MCF 10A (cell line): Measurements from ENCODE around the gene XKR7. TPM values are rescaled to one million over a fixed set of nuclear protein-coding genes. Genes with fewer than 3 reads are reported as not detected.

ENCODE experiments used
- BruUV-seq: library from RNA; stranded (reverse); fragments of 400-500 nt; replicated peaks from 2 replicates; lab custom pipeline; 2021; lab: Mats Ljungman, UMichigan
- CTCF ChIA-PET: fragments of 300-600 bp; sonication (Branson Sonifier 250); formaldehyde crosslinking; extraction: SDS; loops from one replicate; lab custom pipeline; 2021; ENCODE audit warnings: antibody characterized with exemption, inconsistent platforms; lab: Yijun Ruan, JAX
- POLR2A ChIA-PET: fragments of 300-600, 350-650 bp; sonication (Branson Sonifier 250); formaldehyde crosslinking; extraction: SDS; loops from one replicate; lab custom pipeline; 2020; ENCODE audit warnings: antibody characterized with exemption, inconsistent platforms; lab: Yijun Ruan, JAX
- DNase-seq: peaks from one replicate; pipeline ENCODE4 v3.0.0-alpha.2; 2018; ENCODE audit not compliant: unreplicated experiment
- H3K27ac Mint-ChIP-seq: one replicate; pipeline ENCODE4 v1.8.0; 2022; ENCODE audit warnings: mild to moderate bottlenecking, low read depth, mixed read lengths; ENCODE audit not compliant: unreplicated experiment
- H3K27me3 Mint-ChIP-seq: one replicate; pipeline ENCODE4 v1.8.0; 2022; ENCODE audit warnings: mixed read lengths; ENCODE audit not compliant: insufficient read depth, unreplicated experiment
- H3K36me3 Mint-ChIP-seq: one replicate; pipeline ENCODE4 v1.8.0; 2022; ENCODE audit warnings: mild to moderate bottlenecking, moderate library complexity, mixed read lengths; ENCODE audit not compliant: insufficient read depth, unreplicated experiment
- H3K4me1 Mint-ChIP-seq: one replicate; pipeline ENCODE4 v1.8.0; 2022; ENCODE audit warnings: mixed read lengths; ENCODE audit not compliant: insufficient read depth, unreplicated experiment
- H3K4me3 Mint-ChIP-seq: one replicate; pipeline ENCODE4 v1.8.0; 2022; ENCODE audit warnings: mild to moderate bottlenecking, moderate library complexity, mixed read lengths; ENCODE audit not compliant: unreplicated experiment
- H3K9me3 Mint-ChIP-seq: one replicate; pipeline ENCODE4 v1.8.0; 2022; ENCODE audit warnings: mixed read lengths; ENCODE audit not compliant: unreplicated experiment
- CTCF ChIP-seq: fragments of 200-600 bp; IDR thresholded peaks from one replicate; pipeline ENCODE4 v1.8.0; 2022; ENCODE audit warnings: antibody characterized with exemption, mild to moderate bottlenecking; ENCODE audit not compliant: unreplicated experiment
- intact Hi-C: fragments of 100-400 bp; cut with micrococcal nuclease; formaldehyde crosslinking; loops from 2 replicates; pipeline ENCODE4 v1.14.1; 2022
- total RNA-seq: library from RNA; stranded (reverse); gene quantifications from 2 replicates; pipeline ENCODE4 v1.2.3, GENCODE V29; 2022

Gene XKR7
- total RNA-seq, 1 experiment from 2014 or later, result not detected

DNA sequence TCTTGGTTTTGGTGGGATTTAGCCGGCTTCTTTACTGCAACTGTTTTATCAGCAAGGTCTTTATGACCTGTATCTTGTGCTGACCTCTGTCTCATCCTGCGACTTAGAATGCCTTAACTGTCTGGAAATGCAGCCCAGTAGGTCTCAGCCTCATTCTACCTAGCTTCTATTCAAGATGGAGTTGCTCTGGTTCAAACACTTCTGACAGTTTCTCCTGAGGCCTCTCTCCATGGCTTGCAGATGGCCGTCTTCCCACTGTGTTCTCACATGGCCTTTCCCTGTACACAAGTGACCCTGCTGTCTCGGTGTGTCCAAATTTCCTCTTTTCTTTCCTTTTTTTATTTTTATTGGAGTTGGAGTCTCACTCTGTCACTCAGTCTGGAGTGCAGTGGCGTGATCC is 38.1 kb downstream of the XKR7 start:
- no peaks in the 10 kb centered on the region for H3K36me3 Mint-ChIP-seq

DNA sequence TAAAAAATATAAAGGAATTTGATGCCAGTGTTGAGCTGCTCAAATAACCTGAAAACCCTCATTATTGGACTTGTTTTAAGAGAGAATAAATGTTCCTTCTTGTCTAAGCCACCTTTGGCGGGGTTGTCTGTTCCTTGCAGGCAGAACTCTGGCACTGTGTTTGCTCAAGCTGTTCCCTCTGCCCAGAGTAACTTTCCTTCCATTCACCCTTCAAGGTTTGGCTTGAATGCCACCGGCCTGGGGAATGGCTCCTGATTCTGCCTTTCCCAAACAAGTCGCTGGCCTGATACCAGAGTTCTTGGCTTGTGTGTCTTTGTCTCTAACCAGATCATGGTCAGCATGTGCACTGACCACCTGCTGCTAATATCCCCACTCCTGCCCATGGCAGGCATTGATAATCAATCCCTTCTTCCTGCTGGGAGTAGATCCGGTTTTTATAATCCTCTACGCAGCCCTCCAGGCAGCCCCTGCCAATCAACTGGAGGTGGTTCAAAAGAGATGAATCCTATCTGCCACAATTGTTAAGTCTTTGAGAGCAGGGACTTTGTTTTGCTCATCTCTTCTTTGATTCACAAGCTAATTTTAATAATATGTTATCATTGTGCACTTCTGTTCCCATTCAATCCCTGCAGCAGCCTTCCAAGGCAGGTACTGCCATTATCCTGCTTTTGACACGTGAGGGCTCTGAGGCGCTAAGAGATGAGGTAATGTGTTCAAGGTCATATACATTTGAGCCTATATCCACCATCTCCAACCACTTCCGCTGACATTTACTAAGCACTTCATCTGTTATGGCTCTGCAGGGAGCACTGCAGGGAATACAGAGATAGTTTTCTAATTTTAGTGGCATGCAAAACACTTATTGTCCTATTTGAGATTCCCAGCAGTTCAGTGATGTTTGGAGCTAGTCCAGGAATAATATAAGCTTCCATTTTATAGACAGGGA is 39.2 kb downstream of the XKR7 start:
- H3K27ac Mint-ChIP-seq, result no peak overlapping the region
- POLR2A ChIA-PET, result no interaction called here
- DNase-seq, result no peak
- H3K4me3 Mint-ChIP-seq, result no peak overlapping the region
- CTCF ChIA-PET, result interaction anchor here (0.6 to 2.9 kb wide), 13 partner anchors 10 to 968 kb away, joined by 3 to 12 read pairs (median 5); partner anchors contain the start of gene PDRG1
- intact Hi-C loops, result no loop called here
- no peaks in the 10 kb centered on the region for H3K4me1 Mint-ChIP-seq
- H3K9me3 Mint-ChIP-seq, result no peaks in the 10 kb centered on the region
- BruUV-seq, result no TSS peak
- no peak for TF ChIP-seq CTCF
- peaks cover 31% of the 10 kb centered on the region for H3K27me3 Mint-ChIP-seq
- H3K36me3 Mint-ChIP-seq, result no peaks in the 10 kb centered on the region

More for the DNA sequence above, 38.1 kb downstream of the XKR7 start:
- CTCF ChIA-PET, result interaction anchor here (1.7 to 2.5 kb wide), 3 partner anchors 11 to 183 kb away, joined by 4 to 9 read pairs (median 7); no protein-coding TSS in a partner anchor
- DNase-seq, result no peak
- no peaks in the 10 kb centered on the region for H3K9me3 Mint-ChIP-seq
- H3K27ac Mint-ChIP-seq, result no peak overlapping the region
- no peak for TF ChIP-seq CTCF
- peaks cover 36% of the 10 kb centered on the region for H3K27me3 Mint-ChIP-seq
- intact Hi-C loops, result no loop called here
- POLR2A ChIA-PET, result no interaction called here
- no TSS peak for BruUV-seq
- H3K4me3 Mint-ChIP-seq, result no peak overlapping the region
- H3K4me1 Mint-ChIP-seq, result no peaks in the 10 kb centered on the region

DNA sequence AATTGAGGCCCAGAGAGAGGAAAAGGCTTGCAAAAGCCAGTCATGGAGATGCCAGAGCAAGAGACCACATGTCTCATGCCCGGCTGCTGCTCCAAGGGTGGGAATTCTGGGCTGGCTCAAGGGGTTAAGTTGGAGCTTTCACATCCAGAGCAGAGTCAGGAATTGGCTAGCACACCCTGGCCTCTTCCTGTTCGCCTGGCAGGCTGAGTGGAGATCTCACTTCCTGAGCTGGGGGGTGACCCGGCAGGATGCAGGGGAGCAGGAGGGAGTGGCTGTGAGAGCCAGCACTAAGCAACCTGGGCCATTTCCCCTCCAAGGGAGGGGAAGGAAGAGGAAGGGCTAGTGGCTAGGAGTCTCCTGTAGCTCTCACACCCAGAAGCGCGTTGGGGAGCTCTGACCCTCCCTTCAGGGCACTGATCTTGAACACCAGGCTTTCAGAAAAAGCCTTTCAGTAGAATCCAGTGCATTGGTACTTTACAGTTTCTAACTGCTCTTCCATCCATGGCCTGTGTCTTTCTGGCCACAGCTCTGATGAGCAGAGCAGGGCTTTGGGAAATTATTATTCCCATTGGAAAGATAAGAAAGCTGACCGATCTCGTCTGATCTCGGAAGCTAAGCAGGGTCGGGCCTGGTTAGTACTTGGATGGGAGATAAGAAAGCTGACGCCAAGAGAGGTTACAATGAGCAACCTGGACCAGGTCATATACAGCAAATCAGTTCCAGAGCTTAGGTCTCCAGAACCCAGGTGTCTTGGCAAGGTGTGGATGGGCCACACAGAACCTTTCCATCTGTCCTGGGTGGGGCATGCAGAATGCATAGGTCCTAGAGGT is 40.1 kb downstream of the XKR7 start:
- Mint-ChIP-seq H3K9me3 (no peaks in the 10 kb centered on the region), H3K36me3 (no peaks in the 10 kb centered on the region), H3K4me1 (no peaks in the 10 kb centered on the region), H3K27ac (no peak overlapping the region), H3K4me3 (no peak overlapping the region), H3K27me3 (peaks cover 31% of the 10 kb centered on the region)
- no peak for TF ChIP-seq CTCF
- intact Hi-C loops, result no loop called here
- POLR2A ChIA-PET, result no interaction called here
- BruUV-seq, result no TSS peak
- no peak for DNase-seq
- CTCF ChIA-PET, result interaction anchor here (0.6 to 2.9 kb wide), 13 partner anchors 9 to 185 kb away, joined by 3 to 12 read pairs (median 5); partner anchors contain the start of gene PDRG1

DNA sequence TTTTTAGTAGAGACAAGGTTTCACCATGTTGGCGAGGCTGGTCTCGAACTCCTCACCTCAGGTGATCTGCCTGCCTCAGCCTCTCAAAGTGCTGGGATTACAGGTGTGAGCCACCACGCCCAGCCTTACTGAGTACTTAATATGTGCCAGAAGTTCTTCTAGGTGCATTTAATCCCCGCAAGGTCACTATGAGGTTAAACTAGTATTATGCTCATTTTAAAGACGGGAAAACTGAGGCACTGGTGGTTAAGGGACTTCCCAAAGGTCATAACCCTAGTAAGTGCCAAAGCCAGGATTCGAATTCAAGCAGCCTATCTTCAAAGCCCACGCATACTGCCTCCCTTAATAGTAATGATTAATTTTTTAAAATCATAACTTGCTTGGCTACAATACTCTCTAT is 41.6 kb downstream of the XKR7 start:
- intact Hi-C loops, result no loop called here
- no peak for DNase-seq
- Mint-ChIP-seq H3K4me1 (no peaks in the 10 kb centered on the region), H3K4me3 (no peak overlapping the region), H3K27ac (no peak overlapping the region), H3K27me3 (peaks cover 33% of the 10 kb centered on the region), H3K9me3 (no peaks in the 10 kb centered on the region), H3K36me3 (no peaks in the 10 kb centered on the region)
- POLR2A ChIA-PET, result no interaction called here
- CTCF ChIA-PET, result no interaction called here
- BruUV-seq, result no TSS peak
- TF ChIP-seq CTCF, result no peak
